GM12878 (cell line): Measurements from ENCODE around the gene UNC119B. TPM values are rescaled to one million over a fixed set of nuclear protein-coding genes. Genes with fewer than 3 reads are reported as not detected.

Source experiments
- ATAC-seq: fragments of 200-7000 bp; cut with Tn5 transposase; 3 replicates; pipeline ENCODE4 v1.9.1; 2020; ENCODE audit warnings: mild to moderate bottlenecking, moderate library complexity
- BruUV-seq: library from RNA; stranded (reverse); fragments of 400-500 nt; replicated peaks from 2 replicates; lab custom pipeline; 2021; lab: Mats Ljungman, UMichigan
- CTCF ChIA-PET: fragments of 300-600 bp; sonication (Branson Sonifier 250); formaldehyde crosslinking; extraction: SDS; loops from one replicate; lab custom pipeline; 2021; ENCODE audit warnings: inconsistent platforms; lab: Yijun Ruan, JAX
- POLR2A ChIA-PET: fragments of 350-600 bp; formaldehyde crosslinking; extraction: SDS; loops from one replicate; lab custom pipeline; 2021; ENCODE audit warnings: inconsistent platforms; lab: Charles Lee
- RAD21 ChIA-PET: fragments of 300-600 bp; sonication (Branson Sonifier 250); formaldehyde crosslinking; loops from one replicate; lab custom pipeline; 2023; ENCODE audit warnings: antibody characterized with exemption; ENCODE audit not compliant: unreplicated experiment; lab: Charles Lee
- SMC1A ChIA-PET: fragments of 300-600 bp; sonication (Branson Sonifier 250); formaldehyde crosslinking; loops from one replicate; lab custom pipeline; 2023; ENCODE audit not compliant: unreplicated experiment, uncharacterized antibody; lab: Charles Lee
- DNase-seq: peaks from one replicate; pipeline ENCODE4 v3.0.0-alpha.2; 2011; ENCODE audit warnings: low read depth, low spot score
- FAIRE-seq: peaks from 3 replicates; lab custom pipeline; 2011; peaks lifted over from hg19 to GRCh38; lab: Jason Lieb, UNC
- H2AFZ ChIP-seq: 2 replicates; pipeline ENCODE4 v1.6.0; 2011; ENCODE audit warnings: low read depth, low read length, control low read depth; ENCODE audit not compliant: control insufficient read depth
- H3K27ac ChIP-seq: 2 replicates; pipeline ENCODE4 v1.5.1; 2011; ENCODE audit warnings: control low read depth; ENCODE audit not compliant: control insufficient read depth, insufficient read depth
- H3K27me3 ChIP-seq, 2 experiments: replicated peaks in 1 of 2; 2 replicates each; pipeline versions ENCODE4 v1.6.0 to v1.6.1; 2011; ENCODE audit warnings: low read length in 1 of 2; ENCODE audit not compliant: control insufficient read depth in 2 of 2, insufficient read depth in 2 of 2
- H3K36me3 ChIP-seq, 2 experiments: 2 replicates each; pipeline ENCODE4 v1.5.1; 2011; ENCODE audit warnings: low read length in 1 of 2; ENCODE audit not compliant: control insufficient read depth in 2 of 2, insufficient read depth in 2 of 2
- H3K4me1 ChIP-seq: 2 replicates; pipeline ENCODE4 v1.6.1; 2011; ENCODE audit warnings: mild to moderate bottlenecking, low read length, moderate library complexity, mixed read lengths; ENCODE audit not compliant: control insufficient read depth, insufficient read depth
- H3K4me2 ChIP-seq: 2 replicates; pipeline ENCODE4 v1.6.0; 2011; ENCODE audit warnings: control low read depth; ENCODE audit not compliant: control insufficient read depth, insufficient read depth
- H3K4me3 ChIP-seq: fragments of 200-600 bp; sonication (generic); 2 replicates; pipeline ENCODE4 v1.5.1; 2016
- H3K79me2 ChIP-seq: 2 replicates; pipeline ENCODE4 v1.6.0; 2011; ENCODE audit warnings: low read length; ENCODE audit not compliant: control insufficient read depth, insufficient read depth
- H3K9ac ChIP-seq: 2 replicates; pipeline ENCODE4 v1.8.0; 2011; ENCODE audit warnings: low read length, control low read depth, mixed read lengths; ENCODE audit not compliant: control insufficient read depth, insufficient read depth
- H3K9me3 ChIP-seq: replicated peaks from 3 replicates; pipeline ENCODE4 v1.5.1; 2011; ENCODE audit warnings: mild to moderate bottlenecking, low read length; ENCODE audit not compliant: control insufficient read depth, insufficient read depth
- H4K20me1 ChIP-seq: 2 replicates; pipeline ENCODE4 v1.6.0; 2011; ENCODE audit not compliant: control insufficient read depth, insufficient read depth
- BACH1 ChIP-seq: fragments of 450-650 bp; IDR thresholded peaks from 2 replicates; pipeline ENCODE4 v1.6.1; 2017; ENCODE audit warnings: mild to moderate bottlenecking, borderline replicate concordance
- EGR1 ChIP-seq, 2 experiments: IDR thresholded peaks; 1 replicate in 1 of 2; 2 replicates in 1 of 2; pipeline ENCODE4 v1.6.1; 2011 to 2012; ENCODE audit warnings: low read depth in 2 of 2, low read length in 2 of 2, borderline replicate concordance in 1 of 2, mild to moderate bottlenecking in 1 of 2, moderate library complexity in 1 of 2
- JUNB ChIP-seq: IDR thresholded peaks from 2 replicates; pipeline ENCODE4 v1.6.1; 2016; ENCODE audit warnings: antibody characterized with exemption, mild to moderate bottlenecking
- KAT2A ChIP-seq: conservative IDR thresholded peaks from 2 replicates; pipeline ENCODE4 v1.6.1; 2011; ENCODE audit warnings: low read depth, low read length; ENCODE audit not compliant: control insufficient read depth
- POLR2A ChIP-seq: IDR thresholded peaks from 2 replicates; pipeline ENCODE4 v1.6.1; 2011; ENCODE audit warnings: low read depth, mild to moderate bottlenecking, low read length
- POU2F2 ChIP-seq: IDR thresholded peaks from 3 replicates; pipeline ENCODE4 v1.6.1; 2011; ENCODE audit warnings: low read depth, mild to moderate bottlenecking, low read length, borderline replicate concordance
- SMAD1 ChIP-seq: fragments of 450-650 bp; IDR thresholded peaks from 2 replicates; pipeline ENCODE4 v1.6.1; 2018; ENCODE audit warnings: mild to moderate bottlenecking, low read depth; ENCODE audit not compliant: partially characterized antibody
- SRF ChIP-seq, 2 experiments: IDR thresholded peaks; 2 replicates each; pipeline ENCODE4 v1.6.1; 2011; ENCODE audit warnings: low read depth in 2 of 2, low read length in 2 of 2, mild to moderate bottlenecking in 1 of 2, moderate library complexity in 1 of 2
- TCF7 ChIP-seq: IDR thresholded peaks from 2 replicates; pipeline ENCODE4 v1.6.1; 2014; ENCODE audit warnings: antibody characterized with exemption, borderline replicate concordance
- ZNF622 ChIP-seq: fragments of 450-650 bp; IDR thresholded peaks from 2 replicates; pipeline ENCODE4 v1.6.1; 2017; ENCODE audit warnings: mild to moderate bottlenecking, inconsistent platforms
- WGBS: methylation state at CpG from one replicate; pipeline ENCODE4 v1.1.6; 2016; ENCODE audit warnings: low lambda C conversion rate; ENCODE audit not compliant: insufficient replicate concordance, insufficient coverage; ENCODE audit errors: missing lambda C conversion rate; 5-methylcytosine and 5-hydroxymethylcytosine counted together
- in situ Hi-C: fragments of 300-500 bp; cut with MboI; formaldehyde crosslinking; loops from 9 replicates; pipeline ENCODE4 v1.14.3; 2018; ENCODE audit warnings: mixed read lengths
- intact Hi-C: fragments of 100-400 bp; cut with micrococcal nuclease; formaldehyde crosslinking; loops from one replicate; pipeline ENCODE4 v1.14.2; 2022; ENCODE audit not compliant: unreplicated experiment
- polyA plus RNA-seq, 11 experiments: library from polyadenylated mRNA; depleted of rRNA in 4 of 11; unstranded in 6 of 11; stranded (reverse) in 5 of 11; fragments of >200 nt; fragmentation: Nextera tagmentation in 4 of 11; fragmentation: Illumina TruSeq in 1 of 11; extraction: Ambion mirVana in 4 of 11; extraction: Trizol in 1 of 11; gene quantifications; 1 replicate in 1 of 11; 2 replicates in 10 of 11; pipeline versions ENCODE4 v1.2.1 to v1.2.3, GENCODE V29; 2011 to 2016; ENCODE audit warnings: inconsistent platforms in 2 of 11, missing spikeins in 2 of 11, low read depth in 1 of 11
- total RNA-seq, 4 experiments: library from RNA; depleted of rRNA in 3 of 4; stranded (reverse); fragments of >200 nt in 3 of 4; fragmentation: Illumina TruSeq in 1 of 4; extraction: Trizol in 1 of 4; gene quantifications; 2 replicates each; pipeline versions ENCODE4 v1.2.1 to v1.2.3, GENCODE V29; 2013 to 2021
- TF ChIP-seq, protein P1 (sequence below): fragments of 450-650 bp; IDR thresholded peaks from 2 replicates; pipeline ENCODE4 v1.6.1; 2017; ENCODE audit warnings: borderline replicate concordance
- TF ChIP-seq, protein P2 (sequence below): fragments of 450-650 bp; IDR thresholded peaks from 2 replicates; pipeline ENCODE4 v1.6.1; 2017; ENCODE audit warnings: antibody characterized with exemption, mild to moderate bottlenecking, moderate library complexity
- TF ChIP-seq, protein P3 (sequence below): fragments of 450-650 bp; formaldehyde crosslinking; IDR thresholded peaks from 2 replicates; pipeline ENCODE4 v1.5.0; 2022; ENCODE audit warnings: mild to moderate bottlenecking, missing genetic modification characterization
- TF ChIP-seq, protein P4 (sequence below): fragments of 450-650 bp; IDR thresholded peaks from 2 replicates; pipeline ENCODE4 v1.6.1; 2017; ENCODE audit warnings: mild to moderate bottlenecking

The UNC119B gene
- total and polyA plus RNA-seq, 10 of the 15 experiments (the other 5 are each of a cell fraction or from before 2014, with no cell fraction given), result 4.3 to 31.5 (median 10.5) TPM

DNA sequence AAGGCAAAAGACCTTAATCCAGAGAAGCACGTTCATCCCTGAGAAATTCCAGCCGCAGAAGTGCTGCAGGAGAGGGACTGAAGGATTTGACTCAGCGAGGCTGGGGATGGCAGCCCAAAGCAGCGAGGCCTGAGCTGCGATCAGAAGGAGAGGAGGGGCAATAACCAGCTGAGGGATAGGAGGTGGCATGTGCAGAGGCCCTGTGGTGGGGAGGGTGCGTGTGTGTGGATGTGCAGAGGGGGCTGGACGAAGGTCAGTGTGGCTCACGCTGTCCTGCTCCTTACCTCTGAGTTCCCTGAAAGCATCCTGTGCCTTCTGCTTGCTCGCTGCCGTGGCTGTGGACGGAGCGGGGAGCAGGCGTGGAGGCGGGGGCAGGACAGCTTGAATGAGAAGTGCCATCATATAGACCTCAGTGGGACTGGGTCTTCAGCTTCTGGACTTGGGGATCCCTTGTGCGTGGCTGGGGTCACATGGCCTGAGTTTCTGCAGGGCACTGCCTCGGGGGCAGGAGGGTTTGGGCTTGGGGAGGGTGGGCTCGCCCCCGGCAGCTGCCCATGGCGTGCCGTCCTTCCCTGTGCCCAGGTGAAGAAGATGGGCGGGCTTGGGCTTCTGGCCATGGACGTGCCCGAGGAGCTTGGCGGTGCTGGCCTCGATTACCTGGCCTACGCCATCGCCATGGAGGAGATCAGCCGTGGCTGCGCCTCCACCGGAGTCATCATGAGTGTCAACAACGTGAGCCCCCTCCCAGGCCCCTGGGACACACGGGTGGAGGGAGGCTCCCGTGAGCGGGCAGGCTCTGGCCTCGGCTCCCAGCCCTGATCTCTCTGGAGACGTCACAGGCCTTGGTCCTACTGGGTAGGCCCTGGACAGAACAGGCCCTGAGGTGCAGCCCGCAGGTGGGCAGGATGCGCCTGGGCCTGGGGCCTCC is 26.4 kb downstream of the UNC119B start:
- in situ Hi-C loops (no loop called here), intact Hi-C loops (no loop called here)
- BruUV-seq, result no TSS peak
- H3K9me3 ChIP-seq, result no peaks in the 10 kb centered on the region
- POLR2A ChIA-PET, result no interaction called here
- no peaks in the 10 kb centered on the region for H3K27me3 ChIP-seq
- RAD21 ChIA-PET, result no interaction called here
- H4K20me1 ChIP-seq, result no peaks in the 10 kb centered on the region
- CTCF ChIA-PET, result interaction anchor here (1.3 to 1.5 kb wide), 2 partner anchors 235 kb away, joined by 5 to 7 read pairs; no protein-coding TSS in a partner anchor
- SMC1A ChIA-PET, result no interaction called here
- FAIRE-seq (no peak), ATAC-seq (no peak), DNase-seq (no peak)
- H3K27ac ChIP-seq, result no peak overlapping the region
- H3K79me2 ChIP-seq, result no peaks in the 10 kb centered on the region
- H3K4me1 ChIP-seq, result no peaks in the 10 kb centered on the region
- H3K4me3 ChIP-seq, result no peak overlapping the region
- WGBS, result 75% methylated on average over 38 of the region's 38 CpGs
- H3K4me2 ChIP-seq, result no peak overlapping the region
- H3K9ac ChIP-seq, result no peak overlapping the region
- no peaks in the 10 kb centered on the region for H3K36me3 ChIP-seq
- H2AFZ ChIP-seq, result no peak overlapping the region
- TF ChIP-seq SMAD1, result no peak
- TF ChIP-seq KAT2A, result no peak
- TF ChIP-seq, protein P1, sequence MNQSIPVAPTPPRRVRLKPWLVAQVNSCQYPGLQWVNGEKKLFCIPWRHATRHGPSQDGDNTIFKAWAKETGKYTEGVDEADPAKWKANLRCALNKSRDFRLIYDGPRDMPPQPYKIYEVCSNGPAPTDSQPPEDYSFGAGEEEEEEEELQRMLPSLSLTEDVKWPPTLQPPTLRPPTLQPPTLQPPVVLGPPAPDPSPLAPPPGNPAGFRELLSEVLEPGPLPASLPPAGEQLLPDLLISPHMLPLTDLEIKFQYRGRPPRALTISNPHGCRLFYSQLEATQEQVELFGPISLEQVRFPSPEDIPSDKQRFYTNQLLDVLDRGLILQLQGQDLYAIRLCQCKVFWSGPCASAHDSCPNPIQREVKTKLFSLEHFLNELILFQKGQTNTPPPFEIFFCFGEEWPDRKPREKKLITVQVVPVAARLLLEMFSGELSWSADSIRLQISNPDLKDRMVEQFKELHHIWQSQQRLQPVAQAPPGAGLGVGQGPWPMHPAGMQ, result no peak
- no peak for TF ChIP-seq EGR1 (IDR thresholded peaks at IDR 0.05; ENCODE audit: borderline replicate concordance in 1 of 2, low read depth in 2 of 2, low read length in 2 of 2)
- TF ChIP-seq ZNF622, result no peak
- TF ChIP-seq, protein P2, sequence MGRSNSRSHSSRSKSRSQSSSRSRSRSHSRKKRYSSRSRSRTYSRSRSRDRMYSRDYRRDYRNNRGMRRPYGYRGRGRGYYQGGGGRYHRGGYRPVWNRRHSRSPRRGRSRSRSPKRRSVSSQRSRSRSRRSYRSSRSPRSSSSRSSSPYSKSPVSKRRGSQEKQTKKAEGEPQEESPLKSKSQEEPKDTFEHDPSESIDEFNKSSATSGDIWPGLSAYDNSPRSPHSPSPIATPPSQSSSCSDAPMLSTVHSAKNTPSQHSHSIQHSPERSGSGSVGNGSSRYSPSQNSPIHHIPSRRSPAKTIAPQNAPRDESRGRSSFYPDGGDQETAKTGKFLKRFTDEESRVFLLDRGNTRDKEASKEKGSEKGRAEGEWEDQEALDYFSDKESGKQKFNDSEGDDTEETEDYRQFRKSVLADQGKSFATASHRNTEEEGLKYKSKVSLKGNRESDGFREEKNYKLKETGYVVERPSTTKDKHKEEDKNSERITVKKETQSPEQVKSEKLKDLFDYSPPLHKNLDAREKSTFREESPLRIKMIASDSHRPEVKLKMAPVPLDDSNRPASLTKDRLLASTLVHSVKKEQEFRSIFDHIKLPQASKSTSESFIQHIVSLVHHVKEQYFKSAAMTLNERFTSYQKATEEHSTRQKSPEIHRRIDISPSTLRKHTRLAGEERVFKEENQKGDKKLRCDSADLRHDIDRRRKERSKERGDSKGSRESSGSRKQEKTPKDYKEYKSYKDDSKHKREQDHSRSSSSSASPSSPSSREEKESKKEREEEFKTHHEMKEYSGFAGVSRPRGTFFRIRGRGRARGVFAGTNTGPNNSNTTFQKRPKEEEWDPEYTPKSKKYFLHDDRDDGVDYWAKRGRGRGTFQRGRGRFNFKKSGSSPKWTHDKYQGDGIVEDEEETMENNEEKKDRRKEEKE, result no peak
- TF ChIP-seq SRF (IDR thresholded peaks at IDR 0.05; ENCODE audit: low read depth in 2 of 2, low read length in 2 of 2), result no peak
- TF ChIP-seq, protein P3, sequence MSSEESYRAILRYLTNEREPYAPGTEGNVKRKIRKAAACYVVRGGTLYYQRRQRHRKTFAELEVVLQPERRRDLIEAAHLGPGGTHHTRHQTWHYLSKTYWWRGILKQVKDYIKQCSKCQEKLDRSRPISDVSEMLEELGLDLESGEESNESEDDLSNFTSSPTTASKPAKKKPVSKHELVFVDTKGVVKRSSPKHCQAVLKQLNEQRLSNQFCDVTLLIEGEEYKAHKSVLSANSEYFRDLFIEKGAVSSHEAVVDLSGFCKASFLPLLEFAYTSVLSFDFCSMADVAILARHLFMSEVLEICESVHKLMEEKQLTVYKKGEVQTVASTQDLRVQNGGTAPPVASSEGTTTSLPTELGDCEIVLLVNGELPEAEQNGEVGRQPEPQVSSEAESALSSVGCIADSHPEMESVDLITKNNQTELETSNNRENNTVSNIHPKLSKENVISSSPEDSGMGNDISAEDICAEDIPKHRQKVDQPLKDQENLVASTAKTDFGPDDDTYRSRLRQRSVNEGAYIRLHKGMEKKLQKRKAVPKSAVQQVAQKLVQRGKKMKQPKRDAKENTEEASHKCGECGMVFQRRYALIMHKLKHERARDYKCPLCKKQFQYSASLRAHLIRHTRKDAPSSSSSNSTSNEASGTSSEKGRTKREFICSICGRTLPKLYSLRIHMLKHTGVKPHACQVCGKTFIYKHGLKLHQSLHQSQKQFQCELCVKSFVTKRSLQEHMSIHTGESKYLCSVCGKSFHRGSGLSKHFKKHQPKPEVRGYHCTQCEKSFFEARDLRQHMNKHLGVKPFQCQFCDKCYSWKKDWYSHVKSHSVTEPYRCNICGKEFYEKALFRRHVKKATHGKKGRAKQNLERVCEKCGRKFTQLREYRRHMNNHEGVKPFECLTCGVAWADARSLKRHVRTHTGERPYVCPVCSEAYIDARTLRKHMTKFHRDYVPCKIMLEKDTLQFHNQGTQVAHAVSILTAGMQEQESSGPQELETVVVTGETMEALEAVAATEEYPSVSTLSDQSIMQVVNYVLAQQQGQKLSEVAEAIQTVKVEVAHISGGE, result no peak
- no peak for TF ChIP-seq POU2F2
- no peak for TF ChIP-seq JUNB
- TF ChIP-seq POLR2A, result no peak
- TF ChIP-seq, protein P4, sequence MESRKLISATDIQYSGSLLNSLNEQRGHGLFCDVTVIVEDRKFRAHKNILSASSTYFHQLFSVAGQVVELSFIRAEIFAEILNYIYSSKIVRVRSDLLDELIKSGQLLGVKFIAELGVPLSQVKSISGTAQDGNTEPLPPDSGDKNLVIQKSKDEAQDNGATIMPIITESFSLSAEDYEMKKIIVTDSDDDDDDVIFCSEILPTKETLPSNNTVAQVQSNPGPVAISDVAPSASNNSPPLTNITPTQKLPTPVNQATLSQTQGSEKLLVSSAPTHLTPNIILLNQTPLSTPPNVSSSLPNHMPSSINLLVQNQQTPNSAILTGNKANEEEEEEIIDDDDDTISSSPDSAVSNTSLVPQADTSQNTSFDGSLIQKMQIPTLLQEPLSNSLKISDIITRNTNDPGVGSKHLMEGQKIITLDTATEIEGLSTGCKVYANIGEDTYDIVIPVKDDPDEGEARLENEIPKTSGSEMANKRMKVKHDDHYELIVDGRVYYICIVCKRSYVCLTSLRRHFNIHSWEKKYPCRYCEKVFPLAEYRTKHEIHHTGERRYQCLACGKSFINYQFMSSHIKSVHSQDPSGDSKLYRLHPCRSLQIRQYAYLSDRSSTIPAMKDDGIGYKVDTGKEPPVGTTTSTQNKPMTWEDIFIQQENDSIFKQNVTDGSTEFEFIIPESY, result no peak
- no peak for TF ChIP-seq TCF7
- TF ChIP-seq BACH1, result no peak
